Fibroblast of villous mesenchyme (primary cell): Measurements from ENCODE around the gene PER1. TPM values are rescaled to one million over a fixed set of nuclear protein-coding genes. Genes with fewer than 3 reads are reported as not detected.
A peak's percentile ranks its signal among the peaks of the same experiment; 100 is the strongest.

ENCODE experiments used
- DNase-seq: peaks from one replicate; pipeline ENCODE4 v3.0.0-alpha.2; 2010; ENCODE audit warnings: low read depth
- H3K4me3 ChIP-seq: 2 replicates; pipeline ENCODE4 v1.5.1; 2011; ENCODE audit warnings: low read depth, mild to moderate bottlenecking, low read length
- CTCF ChIP-seq: IDR thresholded peaks from 2 replicates; pipeline ENCODE4 v1.5.1; 2012; ENCODE audit warnings: low read depth, mild to moderate bottlenecking, low read length; ENCODE audit not compliant: insufficient read depth
- total RNA-seq: library from RNA; depleted of rRNA; stranded (reverse); fragments of >200 nt; gene quantifications from 2 replicates; pipeline ENCODE4 v1.2.3, GENCODE V29; 2012

The PER1 gene
- total RNA-seq, 1 donor, result 12.5 TPM

- no peak for DNase-seq
- H3K4me3 ChIP-seq, result no peak overlapping the region
- TF ChIP-seq CTCF, result no peak
Observed at GRCh38 chr17:8142887-8143580, 9.2 kb downstream of the PER1 start.

GRCh38 chr17:8142158-8142886 is 9.9 kb downstream of the PER1 start:
- no peak for TF ChIP-seq CTCF
- no peak for DNase-seq
- no peak overlapping the region for H3K4me3 ChIP-seq

- DNase-seq, result no peak
- TF ChIP-seq CTCF, result no peak
- no peak overlapping the region for H3K4me3 ChIP-seq
Observed at GRCh38 chr17:8141741-8142140, 10.5 kb downstream of the PER1 start.

DNA sequence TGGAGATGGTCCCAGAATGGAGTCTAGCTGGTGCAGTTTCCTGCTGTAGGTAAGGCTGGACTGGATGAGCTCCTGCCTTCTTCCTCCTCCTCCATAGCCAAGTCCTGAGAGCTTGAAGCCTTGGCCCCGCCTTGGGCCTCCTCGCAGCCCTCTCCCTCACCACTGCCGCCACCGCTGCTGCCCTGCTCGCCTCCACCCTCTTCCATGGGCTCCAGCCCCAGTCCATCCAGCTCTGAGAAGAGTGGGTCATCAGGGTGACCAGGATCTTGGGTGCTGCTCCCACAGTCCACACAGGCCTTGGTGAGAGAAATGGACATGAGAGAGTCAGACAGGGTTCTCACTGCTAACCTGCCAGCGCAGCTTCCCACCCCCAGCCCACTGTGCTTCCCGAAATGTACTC is 11.2 kb downstream of the PER1 start:
- DNase-seq, result no peak
- no peak for TF ChIP-seq CTCF
- no peak overlapping the region for H3K4me3 ChIP-seq

GRCh38 chr17:8140065-8141029 is 11.9 kb downstream of the PER1 start:
- DNase-seq, result no peak
- TF ChIP-seq CTCF, result no peak
- no peak overlapping the region for H3K4me3 ChIP-seq

GRCh38 chr17:8138672-8139371 is 13.4 kb downstream of the PER1 start:
- peak; percentile 89 for TF ChIP-seq CTCF
- peak overlapping the region; percentile 50 for H3K4me3 ChIP-seq
- peak; percentile 98 for DNase-seq
